Measurements from ENCODE around the gene SF3B5. TPM values are rescaled to one million over a fixed set of nuclear protein-coding genes. Genes with fewer than 3 reads are reported as not detected.

Gene SF3B5
- total RNA-seq, 2 experiments from 2014 or later: 162 to 171 TPM

- ChIA-PET POLR2A (interaction anchor here (0.8 to 1.7 kb wide), 5 partner anchors 20 to 452 kb away, joined by 3 to 6 read pairs (median 4); partner anchors contain the start of gene STX11), CTCF (interaction anchor here (1.1 kb wide), 1 partner anchor 20 kb away, joined by 3 read pairs; no protein-coding TSS in a partner anchor)
- Mint-ChIP-seq H3K4me1 (ENCODE audit: low read depth) (peaks cover 31% of the 10 kb centered on the region), H3K27me3 (peaks cover 3% of the 10 kb centered on the region), H3K9me3 (no peaks in the 10 kb centered on the region), H3K4me3 (peak overlapping the region; percentile 59), H3K36me3 (no peaks in the 10 kb centered on the region), H3K27ac (peak overlapping the region; percentile 74)
- no peak for DNase-seq
- intact Hi-C loops (cut with micrococcal nuclease): loop anchor here (1.0 to 10.0 kb wide), 12 partner anchors 20 to 524 kb away; partner anchors contain the start of gene SF3B5
These were observed 35.9 kb upstream of the SF3B5 start for GRCh38 chr6:144131248-144131709.

GRCh38 chr6:144129469-144129868 is 34.1 kb upstream of the SF3B5 start:
- Mint-ChIP-seq H3K27me3 (peaks cover 2% of the 10 kb centered on the region), H3K27ac (no peak overlapping the region)
- POLR2A ChIA-PET: no interaction called here

GRCh38 chr6:144127097-144127496 is 31.7 kb upstream of the SF3B5 start:
- ChIA-PET POLR2A (interaction anchor here (0.7 kb wide), 1 partner anchor 1284 kb away, joined by 5 read pairs; no protein-coding TSS in a partner anchor), CTCF (interaction anchor here (0.9 to 1.1 kb wide), 2 partner anchors 22 to 157 kb away, joined by 3 read pairs; no protein-coding TSS in a partner anchor)
- no peaks in the 10 kb centered on the region for H3K9me3 Mint-ChIP-seq
- peaks cover 23% of the 10 kb centered on the region for H3K4me1 Mint-ChIP-seq (ENCODE audit: low read depth)
- H3K4me3 Mint-ChIP-seq: no peak overlapping the region
- peaks cover 2% of the 10 kb centered on the region for H3K27me3 Mint-ChIP-seq
- no peaks in the 10 kb centered on the region for H3K36me3 Mint-ChIP-seq
- no peak for DNase-seq
- intact Hi-C loops (cut with micrococcal nuclease): no loop called here
- no peak overlapping the region for H3K27ac Mint-ChIP-seq

More at GRCh38 chr6:144129469-144129868, 34.1 kb upstream of the SF3B5 start:
- no peak for DNase-seq
- H3K36me3 Mint-ChIP-seq: no peaks in the 10 kb centered on the region
- peaks cover 31% of the 10 kb centered on the region for H3K4me1 Mint-ChIP-seq (ENCODE audit: low read depth)
- H3K4me3 Mint-ChIP-seq: no peak overlapping the region
- CTCF ChIA-PET: interaction anchor here (1.0 kb wide), 1 partner anchor 87 kb away, joined by 6 read pairs; no protein-coding TSS in a partner anchor
- no peaks in the 10 kb centered on the region for H3K9me3 Mint-ChIP-seq
- intact Hi-C loops (cut with micrococcal nuclease): no loop called here

- ChIA-PET CTCF (interaction anchor here (0.6 to 1.3 kb wide), 5 partner anchors 16 to 180 kb away, joined by 3 read pairs; no protein-coding TSS in a partner anchor), POLR2A (no interaction called here)
- intact Hi-C loops (cut with micrococcal nuclease): no loop called here
- H3K4me1 Mint-ChIP-seq (ENCODE audit: low read depth): no peaks in the 10 kb centered on the region
- H3K36me3 Mint-ChIP-seq: no peaks in the 10 kb centered on the region
- H3K27me3 Mint-ChIP-seq: peaks cover 2% of the 10 kb centered on the region
- H3K27ac Mint-ChIP-seq: no peak overlapping the region
- no peaks in the 10 kb centered on the region for H3K9me3 Mint-ChIP-seq
- H3K4me3 Mint-ChIP-seq: no peak overlapping the region
- DNase-seq: no peak
These were observed 28.5 kb upstream of the SF3B5 start for GRCh38 chr6:144123836-144124235.

GRCh38 chr6:144123421-144123820 is 28.0 kb upstream of the SF3B5 start:
- ChIA-PET CTCF (interaction anchor here (0.7 to 1.3 kb wide), 4 partner anchors 17 to 179 kb away, joined by 3 read pairs; no protein-coding TSS in a partner anchor), POLR2A (no interaction called here)
- H3K36me3 Mint-ChIP-seq: no peaks in the 10 kb centered on the region
- H3K27me3 Mint-ChIP-seq: peaks cover 2% of the 10 kb centered on the region
- H3K27ac Mint-ChIP-seq: no peak overlapping the region
- intact Hi-C loops (cut with micrococcal nuclease): no loop called here
- no peak overlapping the region for H3K4me3 Mint-ChIP-seq
- no peaks in the 10 kb centered on the region for H3K9me3 Mint-ChIP-seq
- no peaks in the 10 kb centered on the region for H3K4me1 Mint-ChIP-seq (ENCODE audit: low read depth)
- DNase-seq: no peak

- H3K36me3 Mint-ChIP-seq: no peaks in the 10 kb centered on the region
- intact Hi-C loops (cut with micrococcal nuclease): no loop called here
- no peaks in the 10 kb centered on the region for H3K4me1 Mint-ChIP-seq (ENCODE audit: low read depth)
- DNase-seq: no peak
- H3K9me3 Mint-ChIP-seq: no peaks in the 10 kb centered on the region
- CTCF ChIA-PET: interaction anchor here (0.7 to 1.3 kb wide), 4 partner anchors 14 to 179 kb away, joined by 3 read pairs; no protein-coding TSS in a partner anchor
- H3K4me3 Mint-ChIP-seq: no peak overlapping the region
- POLR2A ChIA-PET: no interaction called here
- H3K27me3 Mint-ChIP-seq: peaks cover 2% of the 10 kb centered on the region
- H3K27ac Mint-ChIP-seq: no peak overlapping the region
These were observed 27.5 kb upstream of the SF3B5 start for GRCh38 chr6:144122861-144123260.

- intact Hi-C loops (cut with micrococcal nuclease): no loop called here
- H3K27me3 Mint-ChIP-seq: no peaks in the 10 kb centered on the region
- no peaks in the 10 kb centered on the region for H3K36me3 Mint-ChIP-seq
- DNase-seq: no peak
- CTCF ChIA-PET: no interaction called here
- no peak overlapping the region for H3K4me3 Mint-ChIP-seq
- no peak overlapping the region for H3K27ac Mint-ChIP-seq
- no peaks in the 10 kb centered on the region for H3K4me1 Mint-ChIP-seq (ENCODE audit: low read depth)
- H3K9me3 Mint-ChIP-seq: no peaks in the 10 kb centered on the region
- POLR2A ChIA-PET: no interaction called here
These were observed 24.0 kb upstream of the SF3B5 start for GRCh38 chr6:144119376-144119775.

GRCh38 chr6:144115219-144115618 is 19.8 kb upstream of the SF3B5 start:
- DNase-seq: no peak
- no peaks in the 10 kb centered on the region for H3K36me3 Mint-ChIP-seq
- H3K27ac Mint-ChIP-seq: no peak overlapping the region
- no peak overlapping the region for H3K4me3 Mint-ChIP-seq
- H3K27me3 Mint-ChIP-seq: no peaks in the 10 kb centered on the region
- ChIA-PET CTCF (interaction anchor here (1.0 to 1.5 kb wide), 2 partner anchors 10 to 103 kb away, joined by 3 to 6 read pairs; no protein-coding TSS in a partner anchor), POLR2A (no interaction called here)
- intact Hi-C loops (cut with micrococcal nuclease): no loop called here
- no peaks in the 10 kb centered on the region for H3K4me1 Mint-ChIP-seq (ENCODE audit: low read depth)
- H3K9me3 Mint-ChIP-seq: no peaks in the 10 kb centered on the region

- POLR2A ChIA-PET: no interaction called here
- no peak for DNase-seq
- no peak overlapping the region for H3K4me3 Mint-ChIP-seq
- H3K27ac Mint-ChIP-seq: no peak overlapping the region
- CTCF ChIA-PET: interaction anchor here (0.7 kb wide), 1 partner anchor 105 kb away, joined by 3 read pairs; no protein-coding TSS in a partner anchor
- no peaks in the 10 kb centered on the region for H3K9me3 Mint-ChIP-seq
- no peaks in the 10 kb centered on the region for H3K27me3 Mint-ChIP-seq
- H3K4me1 Mint-ChIP-seq (ENCODE audit: low read depth): no peaks in the 10 kb centered on the region
- no peaks in the 10 kb centered on the region for H3K36me3 Mint-ChIP-seq
- intact Hi-C loops (cut with micrococcal nuclease): no loop called here
These were observed 18.0 kb upstream of the SF3B5 start for GRCh38 chr6:144113366-144113765.

GRCh38 chr6:144110210-144110609 is 14.8 kb upstream of the SF3B5 start:
- intact Hi-C loops (cut with micrococcal nuclease): no loop called here
- CTCF ChIA-PET: interaction anchor here (6.0 kb wide), 1 partner anchor 108 kb away, joined by 81 read pairs; no protein-coding TSS in a partner anchor
- H3K27me3 Mint-ChIP-seq: no peaks in the 10 kb centered on the region
- H3K4me3 Mint-ChIP-seq: no peak overlapping the region
- H3K9me3 Mint-ChIP-seq: no peaks in the 10 kb centered on the region
- DNase-seq: no peak
- POLR2A ChIA-PET: interaction anchor here (0.6 kb wide), 1 partner anchor 26 kb away, joined by 5 read pairs; no protein-coding TSS in a partner anchor
- H3K36me3 Mint-ChIP-seq: no peaks in the 10 kb centered on the region
- H3K4me1 Mint-ChIP-seq (ENCODE audit: low read depth): peaks cover 5% of the 10 kb centered on the region
- H3K27ac Mint-ChIP-seq: no peak overlapping the region

- Mint-ChIP-seq H3K9me3 (no peaks in the 10 kb centered on the region), H3K27me3 (no peaks in the 10 kb centered on the region), H3K4me3 (no peak overlapping the region), H3K27ac (no peak overlapping the region), H3K4me1 (ENCODE audit: low read depth) (peaks cover 7% of the 10 kb centered on the region), H3K36me3 (no peaks in the 10 kb centered on the region)
- ChIA-PET CTCF (interaction anchor here (0.6 to 6.0 kb wide), 4 partner anchors 40 to 375 kb away, joined by 3 to 81 read pairs (median 6); no protein-coding TSS in a partner anchor), POLR2A (interaction anchor here (0.6 kb wide), 1 partner anchor 111 kb away, joined by 3 read pairs; no protein-coding TSS in a partner anchor)
- no peak for DNase-seq
- intact Hi-C loops (cut with micrococcal nuclease): loop anchor here (10.0 kb wide), 2 partner anchors 829 to 1109 kb away; no protein-coding TSS in a partner anchor
These were observed 10.8 kb upstream of the SF3B5 start for GRCh38 chr6:144106206-144106605.

- Mint-ChIP-seq H3K4me3 (no peak overlapping the region), H3K9me3 (no peaks in the 10 kb centered on the region), H3K27me3 (no peaks in the 10 kb centered on the region), H3K4me1 (ENCODE audit: low read depth) (peaks cover 7% of the 10 kb centered on the region), H3K36me3 (no peaks in the 10 kb centered on the region), H3K27ac (peak overlapping the region; percentile 53)
- no peak for DNase-seq
- intact Hi-C loops (cut with micrococcal nuclease): loop anchor here (1.0 to 10.0 kb wide), 8 partner anchors 26 to 1110 kb away; partner anchors contain the start of gene STX11
- POLR2A ChIA-PET: no interaction called here
- CTCF ChIA-PET: interaction anchor here (0.6 to 6.0 kb wide), 15 partner anchors 8 to 378 kb away, joined by 3 to 81 read pairs (median 3); no protein-coding TSS in a partner anchor
These were observed 9.6 kb upstream of the SF3B5 start for GRCh38 chr6:144104898-144105487.

All from activated CD4-positive, alpha-beta memory T cell treated with anti-CD3 and anti-CD28 coated beads for 36 hours (primary cell).